Activated B cell treated with CpG ODN at 0.5 μM for 24 hours (primary cell): ENCODE measurements around the gene PEDS1. TPM values are rescaled to one million over a fixed set of nuclear protein-coding genes. Genes with fewer than 3 reads are reported as not detected.

ENCODE experiments used
- ATAC-seq: fragments of 200-7000 bp; cut with Tn5 transposase; one replicate; pipeline ENCODE4 v1.10.0; 2021; ENCODE audit warnings: low read depth, mild to moderate bottlenecking, moderate library complexity
- CTCF ChIA-PET: fragments of 350-600 bp; sonication (Branson Sonifier 250); formaldehyde crosslinking; loops from one replicate; lab custom pipeline; 2021; ENCODE audit warnings: antibody characterized with exemption; lab: Charles Lee
- POLR2A ChIA-PET: fragments of 350-600 bp; sonication (Branson Sonifier 250); formaldehyde crosslinking; loops from one replicate; lab custom pipeline; 2021; ENCODE audit warnings: antibody characterized with exemption; lab: Charles Lee
- DNase-seq: peaks from one replicate; pipeline ENCODE4 v3.0.0; 2022
- H3K27ac Mint-ChIP-seq: one replicate; pipeline ENCODE4 v1.8.0; 2020; ENCODE audit warnings: mixed read lengths
- H3K27me3 Mint-ChIP-seq: one replicate; pipeline ENCODE4 v1.8.0; 2021; ENCODE audit warnings: mixed read lengths
- H3K36me3 Mint-ChIP-seq: one replicate; pipeline ENCODE4 v1.8.0; 2021; ENCODE audit warnings: low read depth, mixed read lengths
- H3K4me1 Mint-ChIP-seq: one replicate; pipeline ENCODE4 v1.8.0; 2021; ENCODE audit warnings: mixed read lengths
- H3K4me3 Mint-ChIP-seq: one replicate; pipeline ENCODE4 v1.8.0; 2020; ENCODE audit warnings: mild to moderate bottlenecking, mixed read lengths
- H3K9me3 Mint-ChIP-seq: one replicate; pipeline ENCODE4 v1.8.0; 2020; ENCODE audit warnings: mixed read lengths
- intact Hi-C: fragments of 100-400 bp; cut with micrococcal nuclease; formaldehyde crosslinking; loops from one replicate; pipeline ENCODE4 v1.15.1; 2024
- total RNA-seq: library from RNA; stranded (reverse); gene quantifications from 2 replicates; pipeline ENCODE4 v1.2.3, GENCODE V29; 2022
- TF ChIP-seq, protein P1 (sequence below): fragments of 200-600 bp; IDR thresholded peaks from one replicate; pipeline ENCODE4 v1.8.0; 2022; ENCODE audit warnings: antibody characterized with exemption, mild to moderate bottlenecking

The PEDS1 gene
- total RNA-seq, 1 donor from 2014 or later = 9.8 TPM

- no peak for DNase-seq
- TF ChIP-seq, protein P1, sequence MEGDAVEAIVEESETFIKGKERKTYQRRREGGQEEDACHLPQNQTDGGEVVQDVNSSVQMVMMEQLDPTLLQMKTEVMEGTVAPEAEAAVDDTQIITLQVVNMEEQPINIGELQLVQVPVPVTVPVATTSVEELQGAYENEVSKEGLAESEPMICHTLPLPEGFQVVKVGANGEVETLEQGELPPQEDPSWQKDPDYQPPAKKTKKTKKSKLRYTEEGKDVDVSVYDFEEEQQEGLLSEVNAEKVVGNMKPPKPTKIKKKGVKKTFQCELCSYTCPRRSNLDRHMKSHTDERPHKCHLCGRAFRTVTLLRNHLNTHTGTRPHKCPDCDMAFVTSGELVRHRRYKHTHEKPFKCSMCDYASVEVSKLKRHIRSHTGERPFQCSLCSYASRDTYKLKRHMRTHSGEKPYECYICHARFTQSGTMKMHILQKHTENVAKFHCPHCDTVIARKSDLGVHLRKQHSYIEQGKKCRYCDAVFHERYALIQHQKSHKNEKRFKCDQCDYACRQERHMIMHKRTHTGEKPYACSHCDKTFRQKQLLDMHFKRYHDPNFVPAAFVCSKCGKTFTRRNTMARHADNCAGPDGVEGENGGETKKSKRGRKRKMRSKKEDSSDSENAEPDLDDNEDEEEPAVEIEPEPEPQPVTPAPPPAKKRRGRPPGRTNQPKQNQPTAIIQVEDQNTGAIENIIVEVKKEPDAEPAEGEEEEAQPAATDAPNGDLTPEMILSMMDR = no peak
- H3K4me3 Mint-ChIP-seq = no peak overlapping the region
- CTCF ChIA-PET = no interaction called here
- H3K4me1 Mint-ChIP-seq = peaks cover 36% of the 10 kb centered on the region
- H3K27ac Mint-ChIP-seq = peak overlapping the region; percentile 90
- no peaks in the 10 kb centered on the region for H3K27me3 Mint-ChIP-seq
- intact Hi-C loops = no loop called here
- H3K9me3 Mint-ChIP-seq = no peaks in the 10 kb centered on the region
- POLR2A ChIA-PET = interaction anchor here (2.5 kb wide), 1 partner anchor 8 kb away, joined by 10 read pairs; the partner anchor contains the start of gene PEDS1
- no peak for ATAC-seq
- peaks cover 40% of the 10 kb centered on the region for H3K36me3 Mint-ChIP-seq
These were observed 8.0 kb downstream of the PEDS1 start for GRCh38 chr20:50145566-50145965.

- no peak for ATAC-seq
- POLR2A ChIA-PET = interaction anchor here (2.5 kb wide), 1 partner anchor 9 kb away, joined by 10 read pairs; the partner anchor contains the start of gene PEDS1
- peaks cover 43% of the 10 kb centered on the region for H3K36me3 Mint-ChIP-seq
These were observed 9.2 kb downstream of the PEDS1 start for GRCh38 chr20:50144362-50144761.

GRCh38 chr20:50142812-50143211 is 10.7 kb downstream of the PEDS1 start:
- Mint-ChIP-seq H3K4me1 (peaks cover 23% of the 10 kb centered on the region), H3K36me3 (peaks cover 45% of the 10 kb centered on the region), H3K9me3 (no peaks in the 10 kb centered on the region), H3K27ac (no peak overlapping the region), H3K27me3 (no peaks in the 10 kb centered on the region), H3K4me3 (no peak overlapping the region)
- TF ChIP-seq, protein P1 = no peak
- ATAC-seq (no peak), DNase-seq (no peak)
- intact Hi-C loops = no loop called here
- ChIA-PET POLR2A (no interaction called here), CTCF (no interaction called here)

More at GRCh38 chr20:50144362-50144761, 9.2 kb downstream of the PEDS1 start:
- TF ChIP-seq, protein P1 = no peak
- intact Hi-C loops = no loop called here
- Mint-ChIP-seq H3K4me1 (peaks cover 30% of the 10 kb centered on the region), H3K27me3 (no peaks in the 10 kb centered on the region), H3K9me3 (no peaks in the 10 kb centered on the region), H3K4me3 (no peak overlapping the region), H3K27ac (no peak overlapping the region)
- no peak for DNase-seq
- CTCF ChIA-PET = interaction anchor here (0.9 kb wide), 1 partner anchor 9 kb away, joined by 3 read pairs; the partner anchor contains the start of gene PEDS1

DNA sequence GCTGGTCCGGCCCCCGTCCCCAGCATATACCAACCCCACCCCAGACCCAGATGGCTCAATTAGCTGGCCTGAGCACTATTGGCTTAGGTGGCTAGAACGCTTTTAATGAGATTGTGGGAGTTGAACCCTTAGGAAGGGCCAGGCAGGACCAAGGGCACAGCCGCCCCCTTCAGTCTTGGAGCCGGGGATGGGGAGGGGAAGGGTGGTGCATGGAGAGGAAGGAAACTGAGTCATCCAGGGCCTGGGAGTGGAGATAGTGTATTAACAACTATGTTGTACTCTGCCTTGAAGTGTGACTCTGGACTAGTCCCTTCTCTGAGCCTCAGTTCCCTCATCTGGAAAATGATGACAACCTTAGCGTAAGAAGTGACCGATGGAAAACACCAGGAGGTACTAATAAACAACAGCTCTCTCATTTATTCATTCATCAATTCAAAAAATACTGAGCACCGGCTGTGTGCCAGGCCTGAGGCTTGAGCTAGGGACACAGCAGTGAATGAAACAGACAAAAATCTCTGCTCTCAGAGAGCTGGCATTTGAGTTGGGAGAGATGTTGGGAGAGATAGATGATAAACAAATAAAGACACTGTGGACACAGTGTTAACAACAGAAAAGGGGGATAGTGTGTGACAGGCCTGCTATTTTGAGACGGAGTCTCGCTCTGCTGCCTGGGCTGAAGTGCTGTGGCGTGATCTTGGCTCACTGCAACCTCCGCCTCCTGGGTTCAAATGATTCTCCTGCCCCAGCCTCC is 11.5 kb downstream of the PEDS1 start:
- peaks cover 52% of the 10 kb centered on the region for H3K36me3 Mint-ChIP-seq
- TF ChIP-seq, protein P1 = no peak
- H3K27ac Mint-ChIP-seq = no peak overlapping the region
- ChIA-PET POLR2A (no interaction called here), CTCF (no interaction called here)
- intact Hi-C loops = no loop called here
- no peaks in the 10 kb centered on the region for H3K27me3 Mint-ChIP-seq
- H3K9me3 Mint-ChIP-seq = no peaks in the 10 kb centered on the region
- no peak for ATAC-seq
- peaks cover 14% of the 10 kb centered on the region for H3K4me1 Mint-ChIP-seq
- no peak for DNase-seq
- H3K4me3 Mint-ChIP-seq = no peak overlapping the region

- Mint-ChIP-seq H3K27me3 (no peaks in the 10 kb centered on the region), H3K27ac (no peak overlapping the region), H3K4me3 (no peak overlapping the region), H3K9me3 (no peaks in the 10 kb centered on the region), H3K4me1 (peaks cover 6% of the 10 kb centered on the region), H3K36me3 (peaks cover 55% of the 10 kb centered on the region)
- TF ChIP-seq, protein P1 = no peak
- ChIA-PET POLR2A (no interaction called here), CTCF (no interaction called here)
- intact Hi-C loops = no loop called here
- ATAC-seq (no peak), DNase-seq (no peak)
These were observed 12.4 kb downstream of the PEDS1 start for GRCh38 chr20:50141018-50141675.
